Fibroblast of pulmonary artery (primary cell): Measurements from ENCODE around the gene CLASP1.
A peak's percentile ranks its signal among the peaks of the same experiment; 100 is the strongest.

Source experiments
- DNase-seq: peaks from one replicate; pipeline ENCODE4 v3.0.0-alpha.2; 2010; ENCODE audit warnings: low read depth
- H3K4me3 ChIP-seq: replicated peaks from 2 replicates; pipeline ENCODE4 v1.5.1; 2011; ENCODE audit warnings: low read depth, mild to moderate bottlenecking, control low read depth, low read length, moderate library complexity
- CTCF ChIP-seq: IDR thresholded peaks from 2 replicates; pipeline ENCODE4 v1.5.1; 2011; ENCODE audit warnings: mild to moderate bottlenecking, control low read depth, low read length, inconsistent platforms; ENCODE audit errors: missing control alignments

Gene CLASP1

GRCh38 chr2:121388371-121388770 is 260.9 kb downstream of the CLASP1 start:
- no peak for TF ChIP-seq CTCF
- DNase-seq = no peak
- H3K4me3 ChIP-seq = no peak overlapping the region

GRCh38 chr2:121387591-121388325 is 261.5 kb downstream of the CLASP1 start:
- DNase-seq = no peak
- no peak for TF ChIP-seq CTCF
- no peak overlapping the region for H3K4me3 ChIP-seq

GRCh38 chr2:121386707-121387106 is 262.6 kb downstream of the CLASP1 start:
- TF ChIP-seq CTCF = no peak
- DNase-seq = peak; percentile 55
- H3K4me3 ChIP-seq = no peak overlapping the region

GRCh38 chr2:121386102-121386501 is 263.2 kb downstream of the CLASP1 start:
- H3K4me3 ChIP-seq = no peak overlapping the region
- no peak for TF ChIP-seq CTCF
- DNase-seq = no peak

- no peak for DNase-seq
- H3K4me3 ChIP-seq = no peak overlapping the region
- peak; percentile 15 for TF ChIP-seq CTCF
Observed at GRCh38 chr2:121382744-121383143, 266.5 kb downstream of the CLASP1 start.

- H3K4me3 ChIP-seq = no peak overlapping the region
- DNase-seq = peak; percentile 36
- TF ChIP-seq CTCF = no peak
Observed at GRCh38 chr2:121377646-121378045, 271.6 kb downstream of the CLASP1 start.
